ENCODE results near the gene LEP. TPM values are rescaled to one million over a fixed set of nuclear protein-coding genes. Genes with fewer than 3 reads are reported as not detected.

Gene LEP
- total and polyA plus RNA-seq, 9 of the 15 experiments (the other 6 are each of a cell fraction or from before 2014, with no cell fraction given) = not detected

GRCh38 chr7:128267595-128267924 is 26.5 kb downstream of the LEP start (continued):
- TF ChIP-seq, protein P1, sequence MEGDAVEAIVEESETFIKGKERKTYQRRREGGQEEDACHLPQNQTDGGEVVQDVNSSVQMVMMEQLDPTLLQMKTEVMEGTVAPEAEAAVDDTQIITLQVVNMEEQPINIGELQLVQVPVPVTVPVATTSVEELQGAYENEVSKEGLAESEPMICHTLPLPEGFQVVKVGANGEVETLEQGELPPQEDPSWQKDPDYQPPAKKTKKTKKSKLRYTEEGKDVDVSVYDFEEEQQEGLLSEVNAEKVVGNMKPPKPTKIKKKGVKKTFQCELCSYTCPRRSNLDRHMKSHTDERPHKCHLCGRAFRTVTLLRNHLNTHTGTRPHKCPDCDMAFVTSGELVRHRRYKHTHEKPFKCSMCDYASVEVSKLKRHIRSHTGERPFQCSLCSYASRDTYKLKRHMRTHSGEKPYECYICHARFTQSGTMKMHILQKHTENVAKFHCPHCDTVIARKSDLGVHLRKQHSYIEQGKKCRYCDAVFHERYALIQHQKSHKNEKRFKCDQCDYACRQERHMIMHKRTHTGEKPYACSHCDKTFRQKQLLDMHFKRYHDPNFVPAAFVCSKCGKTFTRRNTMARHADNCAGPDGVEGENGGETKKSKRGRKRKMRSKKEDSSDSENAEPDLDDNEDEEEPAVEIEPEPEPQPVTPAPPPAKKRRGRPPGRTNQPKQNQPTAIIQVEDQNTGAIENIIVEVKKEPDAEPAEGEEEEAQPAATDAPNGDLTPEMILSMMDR (IDR thresholded peaks at IDR 0.05 in 2 of 3, conservative IDR thresholded peaks at IDR 0.05 in 1 of 3; ENCODE audit: insufficient read depth in 2 of 3, low read depth in 1 of 3, low read length in 3 of 3) = 0 out of 6 replicates have a peak, but pooled peaks of 1 of the 3 experiments have one; percentile 3
- TF ChIP-seq FOXM1 (IDR thresholded peaks at IDR 0.05; ENCODE audit: low read depth) (no peak), FOXM1 (CRISPR knock-in tag; IDR thresholded peaks at IDR 0.05; ENCODE audit: low read depth) (0 out of 2 replicates have a peak, but pooled peaks have one; percentile 33), NFIX (CRISPR knock-in tag; IDR thresholded peaks at IDR 0.05; ENCODE audit: low read depth) (no peak), ZHX1 (conservative IDR thresholded peaks at IDR 0.05; ENCODE audit: low read length) (no peak), ZNF41 (CRISPR knock-in tag; conservative IDR thresholded peaks at IDR 0.05) (0 out of 2 replicates have a peak, but pooled peaks have one; percentile 8), SOX6 (IDR thresholded peaks at IDR 0.05) (no peak), RBFOX2 (IDR thresholded peaks at IDR 0.05; ENCODE audit: low read depth, low read length) (peak; percentile 69), ZNF584 (CRISPR knock-in tag; IDR thresholded peaks at IDR 0.05; ENCODE audit: low read depth) (0 out of 2 replicates have a peak, but pooled peaks have one; percentile 3), FOXA3 (CRISPR knock-in tag; conservative IDR thresholded peaks at IDR 0.05 in 1 of 2, IDR thresholded peaks at IDR 0.05 in 1 of 2) (0 out of 4 replicates have a peak, but pooled peaks of 1 of the 2 experiments have one; percentile 23)
